ENCODE data around the gene CIBAR2. TPM values are rescaled to one million over a fixed set of nuclear protein-coding genes. Genes with fewer than 3 reads are reported as not detected.

Gene CIBAR2
- total RNA-seq, 1 donor from 2014 or later = not detected

GRCh38 chr16:85134789-85135142, 22.5 kb upstream of the CIBAR2 start:
- Histone ChIP-seq H3K27me3 (ENCODE audit: control insufficient read depth, insufficient read depth, low read length) (no peaks in the 10 kb centered on the region), H3K4me3 (ENCODE audit: low read depth, low read length) (no peak overlapping the region), H3K36me3 (ENCODE audit: control insufficient read depth, insufficient read depth, low read length) (no peaks in the 10 kb centered on the region)
- no peak for DNase-seq (ENCODE audit: low read depth)
- no peak for TF ChIP-seq CTCF (IDR thresholded peaks at IDR 0.05; ENCODE audit: insufficient read depth, low read length, poor library complexity, severe bottlenecking)

GRCh38 chr16:85134076-85134788, 22.0 kb upstream of the CIBAR2 start:
- Histone ChIP-seq H3K27me3 (ENCODE audit: control insufficient read depth, insufficient read depth, low read length) (no peaks in the 10 kb centered on the region), H3K4me3 (ENCODE audit: low read depth, low read length) (no peak overlapping the region), H3K36me3 (ENCODE audit: control insufficient read depth, insufficient read depth, low read length) (no peaks in the 10 kb centered on the region)
- DNase-seq (ENCODE audit: low read depth) = no peak
- TF ChIP-seq CTCF (IDR thresholded peaks at IDR 0.05; ENCODE audit: insufficient read depth, low read length, poor library complexity, severe bottlenecking) = no peak

- no peak for DNase-seq (ENCODE audit: low read depth)
- Histone ChIP-seq H3K27me3 (ENCODE audit: control insufficient read depth, insufficient read depth, low read length) (no peaks in the 10 kb centered on the region), H3K36me3 (ENCODE audit: control insufficient read depth, insufficient read depth, low read length) (no peaks in the 10 kb centered on the region), H3K4me3 (ENCODE audit: low read depth, low read length) (no peak overlapping the region)
- no peak for TF ChIP-seq CTCF (IDR thresholded peaks at IDR 0.05; ENCODE audit: insufficient read depth, low read length, poor library complexity, severe bottlenecking)
These were observed 21.0 kb upstream of the CIBAR2 start for GRCh38 chr16:85133290-85133599.

GRCh38 chr16:85132456-85133289, 20.4 kb upstream of the CIBAR2 start:
- Histone ChIP-seq H3K4me3 (ENCODE audit: low read depth, low read length) (no peak overlapping the region), H3K36me3 (ENCODE audit: control insufficient read depth, insufficient read depth, low read length) (no peaks in the 10 kb centered on the region), H3K27me3 (ENCODE audit: control insufficient read depth, insufficient read depth, low read length) (no peaks in the 10 kb centered on the region)
- TF ChIP-seq CTCF (IDR thresholded peaks at IDR 0.05; ENCODE audit: insufficient read depth, low read length, poor library complexity, severe bottlenecking) = no peak
- DNase-seq (ENCODE audit: low read depth) = no peak

GRCh38 chr16:85130705-85131028, 18.4 kb upstream of the CIBAR2 start:
- H3K27me3 ChIP-seq (ENCODE audit: control insufficient read depth, insufficient read depth, low read length) = no peaks in the 10 kb centered on the region
- no peak for TF ChIP-seq CTCF (IDR thresholded peaks at IDR 0.05; ENCODE audit: insufficient read depth, low read length, poor library complexity, severe bottlenecking)

More at GRCh38 chr16:85130705-85131028, 18.4 kb upstream of the CIBAR2 start:
- DNase-seq (ENCODE audit: low read depth) = no peak
- Histone ChIP-seq H3K36me3 (ENCODE audit: control insufficient read depth, insufficient read depth, low read length) (no peaks in the 10 kb centered on the region), H3K4me3 (ENCODE audit: low read depth, low read length) (no peak overlapping the region)
